Stimulated activated CD4-positive, alpha-beta T cell treated with anti-CD3 and anti-CD28 coated beads, Interleukin-2, amount 100 ng/mL, for 24 hours (primary cell): ENCODE results near the gene SRCIN1.
A peak's percentile ranks its signal among the peaks of the same experiment; 100 is the strongest.

Source experiments
- DNase-seq, 2 donors: peaks; one replicate each; pipeline ENCODE4 v3.0.0-alpha.2; 2020

SRCIN1 gene

DNA sequence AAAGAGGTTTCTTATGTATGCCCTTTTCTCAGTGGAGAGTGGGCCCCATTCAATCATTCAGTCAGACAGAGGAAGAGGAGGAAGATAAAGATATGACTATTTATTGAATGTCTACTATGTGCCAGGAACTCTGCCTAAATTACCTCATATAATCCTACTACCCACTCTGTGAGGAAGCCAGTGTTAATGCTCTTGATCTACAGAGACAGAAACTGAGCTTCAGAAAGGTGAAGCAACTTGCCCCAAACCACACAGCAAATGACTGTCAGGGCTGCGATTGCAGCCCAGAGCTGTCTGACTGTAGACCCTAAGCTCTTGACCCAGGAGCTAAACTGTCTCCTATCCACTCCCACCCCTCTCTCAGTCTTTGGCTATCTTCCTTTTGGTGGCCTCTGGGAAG is 8.4 kb downstream of the SRCIN1 start:
- DNase-seq: no peak

DNA sequence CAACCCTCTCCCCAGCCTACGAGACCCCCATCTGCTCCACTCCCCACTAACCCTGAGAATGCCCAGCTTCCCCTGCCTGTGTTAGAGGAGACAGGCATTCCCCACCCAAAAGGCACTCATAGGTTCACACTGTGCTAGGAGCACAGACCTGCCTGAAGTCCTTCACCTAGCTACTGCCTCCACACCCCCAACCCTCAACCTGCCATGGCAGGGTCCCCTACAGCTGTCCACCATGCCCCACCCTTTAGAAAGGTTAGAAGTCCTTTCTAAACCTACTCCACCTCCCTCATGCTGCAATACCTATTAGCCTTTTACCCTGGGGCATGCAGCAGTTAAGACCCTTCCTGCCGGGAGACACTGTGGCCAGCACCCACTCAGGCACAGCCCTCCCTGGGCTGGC is 9.1 kb downstream of the SRCIN1 start:
- no peak for DNase-seq

DNA sequence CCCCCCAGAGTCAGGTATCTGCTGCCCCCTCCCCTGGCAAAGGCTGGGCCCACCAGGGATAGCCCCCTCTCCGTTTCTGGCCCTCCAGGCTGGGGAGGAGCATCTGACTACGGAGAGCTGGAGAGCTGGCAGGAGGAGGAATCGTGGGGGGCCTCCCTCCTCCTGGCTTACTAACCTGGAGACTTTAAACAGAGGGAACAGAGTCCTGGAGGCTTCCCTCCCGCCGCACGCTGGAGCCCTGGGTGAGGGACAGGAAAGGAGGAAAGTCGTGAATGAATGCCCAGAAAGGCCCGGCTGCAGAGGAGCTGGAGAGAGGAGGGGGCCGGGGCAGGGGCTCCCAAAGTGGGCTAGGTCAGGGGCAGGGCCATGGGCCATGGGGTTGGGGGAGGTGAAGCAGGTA is 9.9 kb downstream of the SRCIN1 start:
- DNase-seq: no peak

DNA sequence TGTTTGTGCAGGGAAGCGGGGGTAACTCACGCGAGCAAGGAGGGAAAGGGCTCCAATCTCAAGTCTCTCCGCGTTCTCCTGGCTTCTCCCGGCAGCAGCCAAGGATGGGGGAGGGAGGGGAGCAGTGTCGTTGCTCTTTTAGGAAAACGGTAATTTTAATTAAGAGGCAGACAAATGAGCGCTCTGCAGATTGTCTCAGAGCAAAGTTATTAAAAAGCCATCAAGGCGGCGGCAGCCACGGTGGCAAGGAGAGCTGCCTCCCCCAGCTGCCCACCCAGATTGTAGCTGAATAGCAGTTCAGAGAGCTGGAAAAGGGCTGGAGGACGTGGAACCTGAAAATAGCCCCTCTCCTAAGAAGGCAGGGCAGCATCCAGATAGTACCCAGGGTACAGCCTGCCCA is 11.6 kb downstream of the SRCIN1 start:
- DNase-seq: no peak

DNA sequence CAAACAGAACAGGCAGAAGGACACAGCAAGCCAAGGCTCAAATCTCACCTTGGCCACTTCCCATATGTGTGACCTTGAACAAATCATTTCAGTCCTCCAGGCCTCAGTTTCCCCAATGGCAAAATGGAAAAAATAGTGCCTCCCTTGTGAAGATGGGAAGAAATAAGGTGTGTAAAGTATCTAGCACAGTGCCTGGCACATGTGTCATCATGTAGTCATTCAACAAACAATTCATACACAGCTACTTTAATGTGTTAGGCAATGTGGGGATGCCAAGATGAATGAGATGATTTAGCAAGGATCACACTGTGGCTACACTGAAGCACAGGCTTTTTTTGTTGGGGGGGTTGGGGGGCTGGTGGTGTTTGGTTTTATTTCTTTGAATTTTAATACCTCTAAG is 13.3 kb downstream of the SRCIN1 start:
- DNase-seq: no peak

DNA sequence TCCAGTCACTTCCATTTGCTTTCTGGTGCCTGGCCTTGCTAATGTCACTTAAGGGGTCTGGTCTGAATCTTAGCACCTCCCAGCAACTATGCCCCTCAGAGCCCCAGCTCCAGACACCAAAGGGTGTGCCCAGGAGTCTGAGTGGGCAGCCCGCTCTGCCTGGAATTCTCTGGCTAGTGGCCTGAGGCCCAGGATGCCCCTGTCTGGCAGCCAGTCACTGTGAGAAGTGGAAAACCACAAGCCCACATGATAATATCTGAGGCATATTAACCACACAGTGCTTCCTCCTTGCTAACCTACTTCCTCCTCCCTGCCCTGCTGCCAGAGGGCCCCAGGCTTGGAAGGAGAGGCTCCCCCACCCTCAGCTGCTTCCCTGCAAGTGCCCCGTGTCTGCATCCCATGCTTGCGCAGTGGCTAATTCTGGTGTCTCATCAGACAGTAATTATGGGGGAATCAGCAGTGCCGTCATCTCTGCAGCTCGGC is 14.0 kb downstream of the SRCIN1 start:
- no peak for DNase-seq

DNA sequence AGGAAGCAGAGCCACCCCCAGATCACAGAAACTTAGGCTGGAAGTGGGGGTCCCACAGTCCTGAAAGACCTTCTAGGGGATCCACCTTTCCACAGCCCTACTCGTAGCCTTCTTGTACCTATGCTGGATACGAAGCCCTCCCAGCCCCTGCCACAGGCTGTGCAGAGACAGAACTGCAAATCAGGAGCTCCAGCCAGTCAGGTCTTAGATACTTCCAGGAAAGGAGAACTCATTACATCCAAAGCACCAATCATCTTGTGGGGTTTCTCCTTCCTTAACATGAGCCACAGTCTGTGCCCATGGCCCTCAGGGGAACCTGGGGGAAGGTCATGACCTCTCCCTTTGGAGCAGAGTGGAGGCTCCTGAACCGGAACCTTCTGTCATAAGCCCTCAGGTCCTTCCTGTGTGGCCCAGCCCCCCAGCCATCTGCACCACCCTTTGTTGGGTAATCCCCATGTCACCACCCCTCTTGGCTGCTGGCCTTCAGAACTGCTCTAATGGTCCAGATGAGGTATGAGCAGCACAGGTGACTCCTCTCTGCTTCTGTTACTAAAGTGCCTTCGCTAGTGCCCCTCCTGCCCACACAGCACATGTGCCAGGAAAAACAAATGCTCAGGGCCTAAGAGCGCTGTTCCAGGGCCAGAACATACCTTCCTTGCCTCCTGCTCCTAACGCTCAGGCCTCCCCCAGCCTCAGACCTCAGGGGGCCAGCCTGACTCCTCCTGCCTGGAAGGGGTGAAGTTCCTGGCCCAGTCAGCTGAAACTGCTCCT is 14.6 kb downstream of the SRCIN1 start:
- DNase-seq: no peak

DNA sequence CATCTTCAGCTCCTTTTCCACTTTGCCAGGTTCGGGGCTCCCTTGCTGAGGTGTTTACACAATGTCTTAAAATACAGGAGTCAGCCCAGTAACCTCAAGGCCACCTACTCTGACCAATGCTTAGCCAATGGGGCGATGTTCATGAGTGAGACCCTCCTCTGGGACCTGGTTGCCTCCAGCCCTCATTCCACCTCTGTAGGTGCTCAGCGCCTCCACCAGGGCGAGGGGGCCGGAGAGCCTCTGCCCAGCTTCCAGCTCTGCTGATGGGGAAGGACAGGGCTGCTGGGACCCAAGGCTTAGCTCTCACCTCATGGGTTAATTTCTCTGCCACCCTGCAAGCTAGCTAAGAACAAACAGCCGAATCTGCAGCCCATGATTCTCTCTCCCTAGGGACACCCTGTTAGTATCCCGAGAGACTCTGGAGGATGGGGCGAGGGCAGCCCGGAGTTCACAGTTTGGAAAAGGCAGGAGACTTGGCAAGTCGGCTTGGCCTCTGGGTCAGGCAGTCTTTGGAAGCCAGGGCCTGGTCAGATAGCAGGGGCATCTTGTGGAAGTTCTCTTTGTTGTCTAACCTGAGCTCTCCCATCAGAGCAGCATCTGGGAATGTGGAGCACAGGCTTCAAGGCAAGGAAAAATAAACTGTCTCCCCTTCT is 16.2 kb downstream of the SRCIN1 start:
- no peak for DNase-seq

DNA sequence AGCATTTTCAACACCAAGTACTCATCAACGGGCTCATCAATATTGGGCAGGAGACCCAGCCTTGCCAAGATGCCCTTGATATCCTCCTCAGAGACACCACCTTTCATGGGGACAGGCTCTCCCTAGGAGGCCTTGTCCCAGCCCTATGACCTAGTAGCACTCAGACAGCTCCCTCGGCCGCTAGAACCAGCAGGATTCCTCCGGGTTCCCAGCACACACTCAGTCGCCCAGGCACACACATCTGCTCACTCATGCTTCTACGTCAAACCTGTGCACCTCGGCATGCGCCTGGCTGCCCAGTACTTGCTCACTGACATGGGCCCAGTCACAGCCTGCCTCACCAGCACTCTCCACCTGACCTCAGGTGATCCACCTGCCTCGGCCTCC is 17.0 kb downstream of the SRCIN1 start:
- no peak for DNase-seq

DNA sequence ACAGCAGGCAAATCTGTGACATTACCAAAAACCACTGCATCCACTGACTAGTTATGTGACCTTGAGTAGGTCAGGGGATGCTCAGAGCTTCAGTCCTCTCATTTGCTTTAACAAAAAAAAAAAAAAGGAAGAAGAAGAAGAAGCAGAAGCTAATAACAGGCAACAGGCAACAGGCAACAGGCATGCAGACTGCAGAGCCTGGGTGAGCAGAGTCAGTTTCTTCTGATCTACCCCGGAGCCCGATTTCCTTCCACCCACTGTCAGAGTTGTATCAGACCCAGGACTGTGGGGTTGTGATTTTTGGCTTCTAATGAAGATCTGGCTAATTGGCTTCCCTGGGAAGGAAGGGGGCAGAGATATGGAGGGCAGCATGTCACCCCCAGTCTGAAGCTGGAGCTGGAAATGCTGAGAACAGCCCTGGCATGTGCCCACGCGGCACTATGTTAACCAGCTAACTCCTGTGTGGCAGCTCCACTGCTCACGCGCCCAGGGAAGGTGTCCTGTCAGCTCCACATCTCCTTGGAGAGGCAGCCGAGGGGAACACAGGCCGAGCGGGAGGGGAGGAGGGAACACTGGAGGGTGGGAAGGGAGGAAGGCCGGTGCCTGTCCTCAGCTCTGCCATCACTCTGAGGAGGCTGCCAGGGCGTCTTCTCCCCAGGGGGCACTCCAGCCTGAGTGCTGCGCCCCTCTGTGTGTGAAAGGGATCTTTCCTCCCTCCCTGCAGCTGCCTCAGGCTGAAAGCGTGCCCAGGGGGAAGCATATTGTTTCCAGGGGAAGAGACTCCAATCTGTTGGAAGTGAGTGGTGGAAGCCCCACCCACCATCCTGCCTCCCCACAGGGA is 17.6 kb downstream of the SRCIN1 start:
- no peak for DNase-seq

DNA sequence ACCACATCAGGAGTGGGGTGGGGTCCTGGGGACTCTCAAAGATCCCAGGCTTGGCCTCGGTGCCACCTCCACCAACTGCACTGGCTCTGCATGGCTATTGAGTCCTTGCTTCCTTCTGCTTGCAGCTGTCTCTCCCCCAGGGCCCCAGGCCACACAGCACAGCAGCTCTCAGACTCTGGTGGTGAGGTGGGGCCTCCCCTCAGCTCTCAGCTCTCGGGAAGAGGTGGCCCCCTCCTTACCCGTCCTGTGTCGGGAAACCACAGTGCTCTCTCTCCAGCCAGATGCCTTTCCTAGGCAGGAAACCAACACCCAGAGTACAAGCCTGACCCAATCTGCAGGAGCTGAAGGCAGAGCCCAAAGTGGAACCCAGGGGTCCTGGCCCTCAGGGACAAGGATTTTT is 18.5 kb downstream of the SRCIN1 start:
- no peak for DNase-seq

DNA sequence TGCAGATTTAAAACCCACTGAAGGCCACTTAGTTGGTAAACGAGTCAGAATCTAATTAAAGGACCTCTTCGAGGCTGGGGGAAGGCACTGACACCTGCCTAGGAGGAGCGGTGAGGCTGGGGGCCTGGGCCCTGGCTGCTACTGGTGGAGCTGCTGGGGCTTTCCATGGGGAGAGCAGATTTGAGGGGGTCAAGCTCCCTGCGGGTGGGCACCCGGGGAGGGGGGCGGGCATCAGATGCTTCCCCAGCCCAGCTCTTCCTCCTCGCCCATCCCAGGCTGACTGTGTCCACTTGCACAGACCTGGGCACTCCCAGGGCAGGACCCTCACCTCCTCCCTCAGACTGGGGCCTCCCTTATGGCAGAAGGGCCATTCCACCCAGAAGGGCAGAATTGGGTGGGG is 19.0 kb downstream of the SRCIN1 start:
- DNase-seq: no peak

DNA sequence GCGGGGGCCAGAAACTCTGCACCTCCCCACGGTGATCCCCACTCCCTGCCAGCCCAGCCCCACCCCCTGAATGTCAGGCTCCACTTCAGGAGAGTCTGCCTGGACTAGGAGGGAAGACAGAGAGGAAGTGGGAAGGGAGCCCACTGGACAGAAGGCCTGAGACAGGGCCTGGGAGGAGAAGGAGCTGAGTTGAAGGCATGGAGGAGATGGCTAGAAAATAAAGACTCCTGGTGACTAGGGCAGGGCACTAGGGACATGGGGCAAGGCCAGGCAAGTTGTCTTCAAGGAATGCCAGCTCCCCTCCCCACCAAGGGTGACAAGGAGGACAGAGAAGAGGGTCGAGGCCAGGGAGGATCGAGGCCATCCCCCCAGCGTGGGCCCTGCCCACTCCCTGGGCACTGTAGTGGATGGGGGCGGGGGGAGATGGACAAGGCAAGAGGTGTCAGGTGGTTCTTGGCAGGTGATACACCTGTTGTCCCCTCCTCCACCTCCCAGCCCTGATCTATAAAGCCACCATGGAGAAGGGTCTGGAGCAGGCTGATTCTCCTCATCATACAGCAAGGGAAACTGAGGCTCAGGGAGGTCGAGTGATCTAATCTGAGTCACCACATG is 19.7 kb downstream of the SRCIN1 start:
- DNase-seq: no peak

DNA sequence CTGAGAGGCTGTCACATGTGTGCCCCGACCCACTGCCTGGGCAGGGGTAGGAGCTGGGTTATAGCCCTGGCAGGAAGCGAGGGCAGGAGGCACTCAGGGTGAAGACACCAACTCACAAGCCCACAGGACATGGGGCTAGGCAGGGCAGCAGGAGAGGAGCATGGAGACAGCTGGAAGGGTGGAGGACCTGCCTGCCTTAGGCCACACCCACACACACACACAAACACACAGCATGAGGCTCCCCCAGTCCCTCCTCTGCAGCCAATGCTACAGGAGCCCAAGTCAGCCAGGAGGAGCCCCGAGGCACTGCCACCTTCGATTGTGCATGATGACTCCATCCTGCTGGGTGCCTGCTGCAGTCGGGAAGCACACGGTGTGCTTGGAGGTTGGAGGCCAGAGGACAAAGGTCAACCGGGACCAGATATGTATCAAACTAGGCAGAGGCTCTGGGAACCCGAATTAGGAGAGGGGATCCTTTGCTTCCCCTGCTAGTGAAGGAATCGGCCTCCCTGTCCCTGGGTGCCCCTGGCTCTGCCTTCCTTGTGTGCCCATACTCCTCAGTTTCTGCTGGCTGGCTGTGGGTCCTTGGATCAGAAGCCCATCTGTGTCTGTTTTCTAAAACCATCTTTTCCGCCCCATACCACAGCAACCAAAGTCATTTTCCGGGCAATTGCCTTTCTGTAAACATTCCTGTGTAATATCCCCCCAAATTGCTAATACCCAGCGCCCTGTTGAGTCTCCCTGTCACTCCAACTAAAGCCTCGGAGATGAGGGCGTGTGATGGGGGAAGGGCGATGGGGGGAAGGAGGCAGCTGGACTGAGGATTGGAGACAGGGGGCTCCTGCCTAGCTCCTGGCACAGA is 20.5 kb downstream of the SRCIN1 start:
- DNase-seq: no peak

DNA sequence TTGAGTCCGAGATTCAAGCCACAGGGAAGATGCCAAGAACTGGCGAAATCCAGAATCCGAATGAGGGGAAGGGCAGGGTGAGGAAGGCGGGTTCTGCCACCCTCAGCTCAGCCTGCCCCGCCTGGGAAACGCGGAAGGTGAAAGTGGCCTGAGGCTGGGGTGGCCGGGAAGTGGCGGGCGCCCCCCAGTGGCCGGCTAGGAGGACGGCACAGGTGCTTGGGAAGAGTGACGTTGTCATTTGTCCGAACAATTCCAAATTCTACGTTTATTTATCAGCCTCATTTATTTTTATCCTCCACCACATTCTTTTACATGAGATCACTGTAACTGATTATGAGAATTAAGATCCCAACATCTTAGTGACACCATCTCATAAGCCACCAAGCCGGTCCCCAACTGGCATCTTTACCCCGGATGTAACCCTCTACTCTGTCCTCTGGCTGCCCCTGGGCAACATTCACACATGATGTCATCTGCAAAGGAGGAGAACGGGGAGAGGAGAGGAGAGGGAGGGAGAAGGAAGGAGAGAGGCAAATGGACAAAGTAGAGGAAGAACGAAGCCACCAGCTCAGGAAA is 21.3 kb downstream of the SRCIN1 start:
- DNase-seq: peak; percentile 67 to 72

DNA sequence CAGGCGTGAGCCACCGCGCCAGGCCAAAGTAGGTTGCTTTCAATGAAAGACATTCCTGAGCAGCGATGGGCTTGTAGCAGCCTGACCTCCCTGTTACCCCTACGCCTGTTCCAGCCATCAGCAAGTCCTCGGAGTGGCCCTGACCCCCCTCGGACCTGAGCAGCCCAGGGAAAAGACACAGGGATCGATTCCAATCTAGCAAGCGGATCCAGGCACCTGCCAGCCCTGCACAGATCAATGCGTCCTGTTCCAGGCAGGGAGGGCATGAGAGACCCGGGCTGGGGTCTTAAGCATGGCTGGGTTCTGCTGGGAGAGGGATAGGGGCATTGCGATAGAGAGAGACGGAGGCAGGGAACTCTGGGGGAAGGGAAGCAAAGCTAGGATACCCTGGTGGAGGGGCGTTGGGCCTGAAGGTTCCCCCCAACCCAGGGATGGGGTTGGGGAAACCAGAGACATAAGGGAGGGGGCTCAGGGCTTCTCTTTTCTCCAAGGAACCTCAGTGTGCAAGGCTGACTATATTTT is 21.9 kb downstream of the SRCIN1 start:
- no peak for DNase-seq

DNA sequence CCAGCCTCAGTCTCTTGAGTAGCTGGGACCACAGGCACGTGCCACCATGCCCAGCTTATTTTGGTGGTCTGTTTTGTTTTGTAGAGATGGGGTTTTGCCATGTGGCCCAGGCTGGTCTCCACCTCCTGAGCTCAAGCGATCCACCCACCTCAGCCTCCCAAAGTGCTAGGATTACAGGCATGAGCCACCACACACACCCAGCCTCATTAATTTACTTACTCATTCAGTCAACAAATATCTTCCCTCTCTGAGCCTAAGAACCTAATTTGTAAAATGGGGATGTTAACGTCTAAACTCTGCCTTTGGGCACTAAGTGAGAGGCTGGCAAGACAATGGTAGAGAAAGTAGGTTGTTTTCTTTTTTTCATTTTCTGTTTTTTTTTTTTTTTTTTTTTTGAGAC is 22.6 kb downstream of the SRCIN1 start:
- DNase-seq: no peak

DNA sequence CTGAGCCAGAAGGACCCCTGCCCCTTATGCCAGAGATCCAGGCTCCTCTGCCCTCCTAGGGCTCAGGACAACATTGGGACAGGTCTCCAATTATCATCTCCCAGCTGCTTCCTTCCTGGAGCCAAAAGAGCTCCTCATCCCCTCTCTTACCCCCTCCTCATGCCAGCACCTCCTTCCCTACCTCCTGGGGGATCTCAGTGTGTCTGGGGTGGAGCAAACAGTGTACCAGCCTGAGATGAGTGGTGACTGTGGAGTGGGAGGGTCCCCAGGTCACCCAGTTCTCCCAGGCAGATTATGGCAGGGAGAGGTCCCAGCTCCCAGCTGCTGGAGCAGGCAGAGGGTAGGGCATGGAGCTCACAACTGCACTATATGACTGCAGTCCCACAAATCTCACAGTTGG is 23.7 kb downstream of the SRCIN1 start:
- DNase-seq: no peak

DNA sequence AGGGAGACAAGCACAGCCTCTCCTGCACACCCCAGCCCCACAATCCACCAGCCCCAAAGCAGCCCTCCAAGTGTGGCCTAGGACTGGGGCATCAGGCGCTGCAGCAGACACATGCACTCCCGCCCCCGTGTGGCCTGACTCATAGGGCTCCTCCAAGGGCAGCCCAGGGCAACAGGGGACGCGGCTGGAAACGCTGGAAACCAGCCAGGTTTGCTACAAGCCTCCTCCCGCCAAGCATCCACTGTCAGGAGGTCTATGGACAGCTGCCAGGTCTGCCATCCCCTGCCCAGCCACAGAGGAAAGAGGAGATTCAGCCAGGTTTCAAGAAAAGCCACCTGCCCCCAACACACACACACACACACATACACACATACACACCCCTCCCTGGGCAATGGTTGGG is 25.8 kb downstream of the SRCIN1 start:
- peak in 1 of 2 donors; percentile 40 for DNase-seq

DNA sequence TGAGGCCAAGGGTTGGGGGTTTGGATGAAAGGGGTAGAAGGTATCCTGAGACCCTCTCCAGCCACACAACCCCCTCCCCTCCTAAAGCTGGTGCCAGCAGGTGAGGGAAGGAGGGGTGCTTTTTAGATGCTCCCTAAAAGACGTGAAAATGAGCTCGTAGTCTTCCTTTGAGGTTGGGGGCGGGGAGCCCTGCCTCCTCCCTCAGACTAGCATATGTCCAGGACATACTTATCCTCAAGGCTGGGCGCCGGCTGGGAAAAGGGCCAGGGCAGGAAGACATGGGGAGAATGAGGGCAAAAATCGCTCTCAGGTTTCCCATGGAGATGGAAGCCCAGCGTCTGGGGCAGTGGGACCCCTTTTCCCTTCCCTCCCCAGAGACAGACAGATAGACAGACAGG is 26.7 kb downstream of the SRCIN1 start:
- DNase-seq: no peak

DNA sequence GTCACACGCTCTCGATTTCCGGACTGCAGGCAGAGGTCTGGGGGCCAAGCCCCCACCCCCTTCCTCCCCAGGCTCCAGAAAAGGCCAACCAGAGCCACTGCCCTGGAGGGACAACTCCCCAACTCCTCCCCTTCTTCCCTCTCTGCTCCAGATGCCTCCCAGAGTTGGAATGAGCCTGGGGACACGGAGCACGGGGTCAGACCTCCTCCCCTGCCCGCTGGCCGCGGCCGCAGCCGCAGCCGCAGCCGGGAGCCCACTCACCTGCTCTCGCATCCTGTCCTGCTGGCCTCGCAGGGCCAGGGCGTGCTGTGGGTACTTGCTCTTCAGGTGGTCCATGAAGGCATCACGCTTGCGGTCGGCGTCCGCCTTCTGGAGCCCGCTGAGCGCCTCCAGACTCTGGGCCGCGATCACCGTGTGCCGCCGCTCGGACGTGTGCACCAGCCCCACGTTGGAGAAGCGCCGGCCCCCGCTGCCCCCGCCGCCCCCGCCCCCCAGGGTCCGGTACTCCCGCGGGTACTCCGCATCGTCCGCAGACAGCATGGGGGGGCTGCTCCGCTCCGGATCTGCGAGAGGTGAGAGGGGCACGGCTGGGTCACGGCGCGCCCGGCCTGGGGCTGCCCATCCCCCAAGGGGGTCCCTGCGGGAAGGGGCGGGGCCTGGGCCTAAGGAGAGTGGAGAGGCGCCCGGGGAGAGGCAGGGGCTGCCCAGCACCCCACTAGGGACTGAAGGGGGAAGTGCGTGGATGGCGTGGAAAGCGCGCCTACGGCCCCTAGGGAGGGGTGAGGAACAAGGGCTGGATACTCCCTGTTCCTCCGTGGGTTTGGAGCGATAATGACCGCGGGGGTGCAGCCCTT is 27.3 kb downstream of the SRCIN1 start:
- no peak for DNase-seq
